ENCODE data around the gene ERBB4. TPM values are rescaled to one million over a fixed set of nuclear protein-coding genes. Genes with fewer than 3 reads are reported as not detected.

Gene ERBB4
- total RNA-seq, 3 donors from 2014 or later = 1.6 to 53.1 (median 18.4) TPM

GRCh38 chr2:212073360-212073759 is 465.2 kb downstream of the ERBB4 start:
- TF ChIP-seq POLR2AphosphoS5 (IDR thresholded peaks at IDR 0.05) (no peak), CTCF (IDR thresholded peaks at IDR 0.05) (no peak), POLR2A (IDR thresholded peaks at IDR 0.05) (no peak)
- Histone ChIP-seq H3K27me3 (no peaks in the 10 kb centered on the region), H3K4me3 (no peak overlapping the region), H3K27ac (no peak overlapping the region), H3K9me3 (no peaks in the 10 kb centered on the region), H3K4me1 (no peaks in the 10 kb centered on the region), H3K36me3 (no peaks in the 10 kb centered on the region)
- DNase-seq (ENCODE audit: low spot score in 2 of 2) = no peak
- intact Hi-C loops (cut with DNase I; ENCODE audit: low total_unique reads) = no loop called here

GRCh38 chr2:212066546-212066945 is 472.1 kb downstream of the ERBB4 start:
- Histone ChIP-seq H3K36me3 (no peaks in the 10 kb centered on the region), H3K27ac (no peak overlapping the region), H3K27me3 (no peaks in the 10 kb centered on the region), H3K4me1 (no peaks in the 10 kb centered on the region), H3K9me3 (no peaks in the 10 kb centered on the region), H3K4me3 (no peak overlapping the region)
- DNase-seq (ENCODE audit: low spot score in 2 of 2) = no peak
- intact Hi-C loops (cut with DNase I; ENCODE audit: low total_unique reads) = no loop called here
- TF ChIP-seq POLR2AphosphoS5 (IDR thresholded peaks at IDR 0.05) (no peak), CTCF (IDR thresholded peaks at IDR 0.05) (no peak), POLR2A (IDR thresholded peaks at IDR 0.05) (no peak)

DNA sequence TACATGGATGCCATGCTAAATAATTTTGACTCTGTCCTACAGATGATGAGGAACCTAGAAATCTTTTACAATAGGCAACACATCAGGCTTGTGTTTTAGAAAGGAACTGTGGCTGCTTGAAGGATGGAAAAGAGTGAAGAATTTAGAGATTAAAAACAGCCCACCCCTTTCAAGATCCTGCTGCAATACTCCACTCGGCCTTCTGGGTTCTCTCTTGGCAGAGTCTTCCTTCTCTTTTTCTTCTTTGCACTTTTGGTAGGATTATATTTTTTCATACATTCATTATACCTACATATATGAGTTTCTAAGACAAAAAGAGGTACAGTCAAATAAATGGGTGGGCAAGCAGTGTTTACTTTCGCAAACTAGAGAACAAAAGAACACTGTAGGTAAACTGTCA is 474.3 kb downstream of the ERBB4 start:
- H3K4me1 ChIP-seq = no peaks in the 10 kb centered on the region
- H3K36me3 ChIP-seq = no peaks in the 10 kb centered on the region
- DNase-seq (ENCODE audit: low spot score in 2 of 2) = no peak
- intact Hi-C loops (cut with DNase I; ENCODE audit: low total_unique reads) = no loop called here
- H3K4me3 ChIP-seq = no peak overlapping the region
- TF ChIP-seq POLR2AphosphoS5 (IDR thresholded peaks at IDR 0.05) (no peak), CTCF (IDR thresholded peaks at IDR 0.05) (no peak), POLR2A (IDR thresholded peaks at IDR 0.05) (no peak)
- peaks cover 0 to 4% of the 10 kb centered on the region in 2 donors for H3K9me3 ChIP-seq
- no peaks in the 10 kb centered on the region for H3K27me3 ChIP-seq
- no peak overlapping the region for H3K27ac ChIP-seq

- Histone ChIP-seq H3K36me3 (no peaks in the 10 kb centered on the region), H3K27me3 (no peaks in the 10 kb centered on the region), H3K9me3 (peaks cover 11 to 26% of the 10 kb centered on the region in 2 donors), H3K4me1 (no peaks in the 10 kb centered on the region), H3K4me3 (no peak overlapping the region), H3K27ac (no peak overlapping the region)
- no peak for DNase-seq (ENCODE audit: low spot score in 2 of 2)
- intact Hi-C loops (cut with DNase I; ENCODE audit: low total_unique reads) = no loop called here
- TF ChIP-seq POLR2AphosphoS5 (IDR thresholded peaks at IDR 0.05) (no peak), POLR2A (IDR thresholded peaks at IDR 0.05) (no peak), CTCF (IDR thresholded peaks at IDR 0.05) (no peak)
Measured at GRCh38 chr2:212052412-212053159, 486.0 kb downstream of the ERBB4 start.

GRCh38 chr2:212050871-212051270 is 487.7 kb downstream of the ERBB4 start:
- TF ChIP-seq POLR2A (IDR thresholded peaks at IDR 0.05) = no peak
- no peak for TF ChIP-seq CTCF (IDR thresholded peaks at IDR 0.05)
- no peak for TF ChIP-seq POLR2AphosphoS5 (IDR thresholded peaks at IDR 0.05)
- intact Hi-C loops (cut with DNase I; ENCODE audit: low total_unique reads) = no loop called here
- peaks cover 4 to 16% of the 10 kb centered on the region in 2 donors for H3K9me3 ChIP-seq
- no peak overlapping the region for H3K4me3 ChIP-seq
- H3K27ac ChIP-seq = no peak overlapping the region
- no peaks in the 10 kb centered on the region for H3K27me3 ChIP-seq
- no peaks in the 10 kb centered on the region for H3K4me1 ChIP-seq
- H3K36me3 ChIP-seq = no peaks in the 10 kb centered on the region
- no peak for DNase-seq (ENCODE audit: low spot score in 2 of 2)

Measured in breast epithelium (tissue), 4 donors.